A549 treated with DMSO at 1 μM for 4 hours (cell line): ENCODE measurements around the gene CTNNAL1. TPM values are rescaled to one million over a fixed set of nuclear protein-coding genes. Genes with fewer than 3 reads are reported as not detected.

Experiments used
- total RNA-seq: library from RNA; stranded (reverse); fragments of 200-300 nt; extraction: Qiagen RNA extraction; gene quantifications from 5 replicates; pipeline ENCODE4 v1.2.3, GENCODE V29; 2022; ENCODE audit warnings: low read depth

Gene CTNNAL1
- total RNA-seq, result 54.0 to 63.2 TPM (median 56.0 TPM) in 5 replicates

GRCh38 chr9:109012876-109013678, at the start of gene CTNNAL1:
TSS of gene CTNNAL1 (minus strand) at chr9:109013499. CDS start at chr9:109013442, 57 bp downstream.

GRCh38 chr9:108934323-108934893, 78.9 kb downstream of the CTNNAL1 start, which contains the start of gene ABITRAM:
TSS of gene ABITRAM (plus strand) at chr9:108934400. CDS start at chr9:108934487, 87 bp downstream.

GRCh38 chr9:108933718-108934322, 79.5 kb downstream of the CTNNAL1 start, which contains the start of gene ELP1:
TSS of gene ELP1 (minus strand) at chr9:108934124. CDS start at chr9:108931146, 2,978 bp downstream.

Other genes with a start within 250 kb of the CTNNAL1 start
- gene ACTL7B, start 157.5 kb downstream of the CTNNAL1 start, total RNA-seq, result 0.03 TPM in 1 of 5 replicates, not detected in the others
- gene ACTL7A, start 151.2 kb downstream of the CTNNAL1 start, total RNA-seq, result not detected in 5 replicates
- gene ELP1, start 79.4 kb downstream of the CTNNAL1 start, total RNA-seq, result 16.6 to 23.3 TPM (median 21.5 TPM) in 5 replicates
- gene ABITRAM, start 79.1 kb downstream of the CTNNAL1 start, total RNA-seq, result 20.7 to 22.7 TPM (median 22.0 TPM) in 5 replicates
- gene TMEM245, start 106.4 kb upstream of the CTNNAL1 start, total RNA-seq, result 39.6 to 60.6 TPM (median 52.9 TPM) in 5 replicates
- 0.15 to 0.76 TPM (median 0.20 TPM) in 5 replicates for gene FRRS1L, start 153.8 kb upstream of the CTNNAL1 start, total RNA-seq